ENCODE measurements around the gene HS6ST3.

DNA sequence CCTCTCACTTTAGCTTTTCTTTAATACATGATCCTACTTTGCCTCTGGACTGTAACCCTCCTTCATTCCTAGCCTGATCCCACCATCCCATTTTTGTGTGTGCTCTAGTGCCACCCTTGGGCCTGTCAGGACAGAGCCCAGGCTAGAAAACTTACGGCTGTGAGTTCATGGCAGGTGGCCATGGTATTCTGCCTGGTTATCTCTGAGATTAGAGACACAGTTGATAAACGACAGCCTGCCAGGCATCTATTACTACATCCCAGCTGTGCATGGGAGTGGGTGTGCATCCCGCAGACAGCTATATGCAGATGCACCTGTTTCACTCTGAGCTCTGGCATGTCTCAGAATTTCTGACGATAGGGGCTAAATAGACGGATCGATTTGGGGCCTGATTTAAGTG, 110.9 kb downstream of the HS6ST3 start:
- no peak for TF ChIP-seq FOXM1 (IDR thresholded peaks at IDR 0.05; ENCODE audit: borderline replicate concordance)
- no peak for TF ChIP-seq NFRKB (IDR thresholded peaks at IDR 0.05)
- no peak for TF ChIP-seq SUZ12 (IDR thresholded peaks at IDR 0.05)
- TF ChIP-seq SP1 (IDR thresholded peaks at IDR 0.05), result no peak
- TF ChIP-seq ELF4 (IDR thresholded peaks at IDR 0.05), result no peak
- no peak for TF ChIP-seq ZNF384 (IDR thresholded peaks at IDR 0.05)
- TF ChIP-seq FOXK2 (IDR thresholded peaks at IDR 0.05), result no peak
- TF ChIP-seq FOXA1 (IDR thresholded peaks at IDR 0.05), result no peak
- no peak for TF ChIP-seq TARDBP (IDR thresholded peaks at IDR 0.05)
- no peak for TF ChIP-seq ARNT (IDR thresholded peaks at IDR 0.05)

All from HEK293T (cell line).